Inflammatory macrophage treated with lipopolysaccharide for 1 hour (primary cell): ENCODE data around the gene HNRNPC.
"Not testable (repeated sequence)": the region's sequence is repeated elsewhere in the genome, so short reads cannot be mapped to it uniquely, and the experiment has no call there.

Experiments used
- DNase-seq, 2 donors: peaks; one replicate each; pipeline ENCODE4 v3.0.0-alpha.2; 2020 to 2022

HNRNPC gene

DNA sequence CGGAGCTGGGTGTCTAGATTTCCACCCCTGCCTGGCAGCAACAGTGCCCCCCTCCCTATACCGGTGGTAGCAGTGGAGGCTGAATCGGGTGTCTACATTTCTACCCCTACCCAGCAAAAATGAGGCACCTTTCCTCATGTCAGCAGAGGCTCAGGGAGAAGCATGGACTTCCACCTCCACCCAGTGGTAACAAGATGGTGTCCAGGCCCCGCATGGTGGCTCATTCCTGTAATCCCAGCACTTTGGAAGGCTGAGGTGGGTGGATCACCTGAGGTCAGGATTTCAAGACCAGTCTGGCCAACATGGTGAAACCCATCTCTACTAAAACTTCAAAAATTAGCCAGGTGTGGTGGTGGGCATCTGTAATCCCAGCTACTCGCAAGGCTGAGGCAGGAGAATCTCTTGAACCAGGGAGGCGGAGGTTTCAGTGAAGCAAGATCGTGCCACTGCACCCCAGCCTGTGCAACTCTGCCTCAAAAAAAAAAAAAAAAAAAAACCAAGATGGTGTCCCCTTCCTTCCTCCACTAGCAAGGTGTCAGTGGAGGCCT, 77.9 kb downstream of the HNRNPC start:
- DNase-seq = no peak

DNA sequence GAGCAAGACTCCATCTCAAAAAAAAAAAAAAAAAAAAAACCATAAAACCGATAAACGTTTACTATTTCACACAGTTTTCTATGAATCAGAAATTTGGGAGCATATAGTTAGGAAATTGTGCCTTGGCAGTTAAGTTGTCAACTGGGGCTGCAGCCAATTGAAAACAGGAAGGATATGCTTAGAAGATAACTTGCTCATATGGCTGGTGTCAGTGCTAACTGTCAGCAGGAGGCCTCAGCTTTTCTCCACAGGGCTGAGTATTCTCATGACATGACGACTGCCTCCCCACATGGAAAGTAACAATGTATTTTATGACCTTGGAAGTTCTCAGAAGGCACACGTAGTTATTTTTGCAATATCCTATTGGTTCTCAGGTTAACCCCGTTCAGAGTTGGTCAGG, 83.8 kb downstream of the HNRNPC start:
- no peak for DNase-seq

DNA sequence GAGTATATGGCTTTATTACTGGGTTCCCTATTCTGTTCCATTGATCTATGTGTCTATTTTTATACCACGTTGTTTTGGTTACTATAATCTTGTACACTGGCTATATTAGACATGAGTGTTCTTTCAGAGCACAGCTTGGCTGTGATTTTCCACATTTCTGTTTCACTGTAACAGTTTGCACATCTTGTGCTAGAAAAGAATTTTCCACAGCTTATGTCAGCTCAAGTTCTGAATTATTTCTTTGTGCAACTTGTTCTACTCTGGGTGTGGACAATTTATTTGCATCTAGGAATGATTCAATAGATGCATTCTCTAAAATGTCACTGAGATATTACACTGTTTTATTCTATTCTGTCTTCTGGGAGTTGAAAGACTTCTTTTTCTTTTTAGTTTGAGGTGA, 85.0 kb downstream of the HNRNPC start:
- DNase-seq = no peak

DNA sequence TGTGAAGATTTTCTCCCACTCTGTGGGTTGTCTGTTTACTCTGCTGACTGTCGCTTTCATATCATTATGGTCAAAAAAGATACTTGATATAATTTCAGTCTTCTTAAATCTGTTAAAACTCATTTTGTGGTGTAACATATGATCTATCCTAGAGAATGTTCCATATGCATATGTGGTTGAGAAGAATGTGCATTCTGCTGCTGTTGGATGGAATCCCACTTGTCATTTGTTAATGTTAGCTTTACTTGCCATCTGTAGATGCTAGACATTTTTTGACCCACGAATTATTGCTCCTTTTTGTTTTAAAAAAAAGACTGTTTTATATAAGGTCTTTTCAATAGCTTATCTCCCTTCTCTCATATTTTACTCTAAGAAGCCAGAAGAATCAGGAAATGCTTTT, 87.1 kb downstream of the HNRNPC start:
- DNase-seq = no peak

DNA sequence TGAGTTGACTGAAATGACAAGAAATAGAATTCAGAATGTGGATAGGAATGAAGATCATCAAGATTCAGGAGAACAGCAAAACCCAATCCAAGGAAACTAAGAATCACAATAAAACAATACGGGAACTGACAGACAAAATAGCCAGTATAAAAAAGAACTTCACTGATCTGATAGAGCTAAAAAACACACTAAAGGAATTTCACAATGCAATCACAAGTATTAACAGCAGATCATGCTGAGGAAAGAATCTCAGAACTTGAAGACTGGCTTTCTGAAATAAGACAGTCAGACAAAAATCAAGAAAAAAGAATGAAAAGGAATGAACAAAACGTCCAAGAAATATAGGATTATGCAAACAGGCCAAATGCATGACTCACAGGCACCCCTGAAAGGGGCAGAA, 98.1 kb downstream of the HNRNPC start:
- no peak for DNase-seq

DNA sequence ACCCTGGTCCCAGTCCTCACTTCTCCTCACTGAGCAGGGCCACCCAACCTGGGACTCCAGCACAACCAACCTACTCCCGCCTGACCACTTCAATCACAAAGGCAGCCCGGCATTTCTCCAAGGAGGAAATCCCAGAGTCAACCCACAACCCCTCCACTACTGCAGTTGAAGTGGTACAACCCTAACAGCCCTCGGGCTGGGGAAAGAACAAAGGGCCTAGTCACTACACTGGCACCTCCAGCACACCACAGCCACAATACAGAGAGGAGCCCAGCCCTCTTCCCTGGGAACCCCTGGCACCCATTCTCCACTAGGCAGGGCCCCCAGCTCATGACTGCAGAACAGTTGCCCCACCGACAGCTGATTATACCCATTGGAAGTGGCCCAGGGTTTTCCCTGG, 99.7 kb downstream of the HNRNPC start:
- DNase-seq = no peak

DNA sequence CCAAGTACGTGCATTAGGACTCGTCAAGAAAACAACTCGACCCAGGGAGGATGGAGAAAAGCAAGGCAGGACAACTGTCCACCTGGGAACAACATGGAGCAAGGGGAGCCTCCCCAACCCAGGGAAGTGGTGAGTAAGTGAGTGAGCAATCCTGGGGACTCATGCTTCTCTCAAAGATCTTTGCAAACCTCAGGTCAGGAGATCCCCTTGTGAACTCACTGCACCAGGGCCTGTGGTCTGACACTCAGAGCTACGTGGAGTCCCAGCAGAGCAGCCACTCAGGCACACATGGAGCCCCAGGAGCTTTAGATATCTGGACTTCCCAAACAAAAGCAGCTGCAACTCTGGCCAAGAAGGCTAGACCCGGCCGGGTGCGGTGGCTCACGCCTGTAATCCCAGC, 101.2 kb downstream of the HNRNPC start:
- peak in 1 of 2 donors; percentile 44 for DNase-seq

DNA sequence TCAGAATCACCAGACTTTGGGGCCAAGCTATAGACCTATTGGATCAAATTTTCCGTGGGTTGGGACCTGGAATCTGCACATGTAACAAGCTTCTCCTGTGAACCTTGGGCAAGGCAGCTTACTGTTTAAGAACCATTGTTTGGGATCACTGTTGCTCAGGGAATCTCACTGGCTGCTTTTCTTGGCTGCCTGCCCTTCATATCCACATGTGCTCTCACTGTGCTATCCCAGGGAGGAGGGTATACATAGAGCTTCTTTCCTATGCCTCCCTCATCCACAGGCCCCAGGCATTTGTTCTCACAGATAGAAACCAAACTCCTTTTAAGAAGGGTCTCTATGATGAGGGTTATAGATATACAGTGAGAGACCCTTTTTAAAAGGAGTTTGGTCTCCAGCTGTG, 103.6 kb downstream of the HNRNPC start:
- DNase-seq = not testable (repeated sequence)

DNA sequence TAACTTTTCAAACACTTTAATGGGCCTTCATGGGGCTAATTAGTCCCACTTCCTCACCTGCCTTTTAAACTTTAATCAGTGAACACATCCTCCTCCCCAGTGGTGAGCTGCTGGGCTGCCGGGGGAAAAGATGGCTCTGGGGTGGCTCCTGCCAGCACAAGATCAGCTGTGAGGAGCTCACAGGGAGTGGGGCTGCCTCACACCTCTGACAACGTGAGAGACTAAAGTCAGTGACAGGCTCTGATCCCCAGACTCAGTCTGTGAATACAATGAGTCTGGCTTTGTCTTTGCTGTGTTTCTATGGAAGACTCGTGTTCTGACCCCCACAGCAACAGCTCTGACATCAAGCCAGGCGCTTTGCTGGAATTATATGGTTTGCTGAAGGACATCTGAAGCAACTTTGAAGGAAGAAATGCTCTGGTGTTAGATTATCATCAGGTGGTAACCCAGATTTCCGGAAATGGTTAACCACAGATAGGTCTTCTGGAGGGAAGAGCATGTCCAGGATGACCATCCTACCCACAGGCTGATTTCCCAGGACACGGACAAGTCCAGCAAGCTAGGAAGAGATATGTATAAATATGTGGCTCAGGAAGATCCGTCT, 104.1 kb downstream of the HNRNPC start:
- DNase-seq = not testable (repeated sequence)

DNA sequence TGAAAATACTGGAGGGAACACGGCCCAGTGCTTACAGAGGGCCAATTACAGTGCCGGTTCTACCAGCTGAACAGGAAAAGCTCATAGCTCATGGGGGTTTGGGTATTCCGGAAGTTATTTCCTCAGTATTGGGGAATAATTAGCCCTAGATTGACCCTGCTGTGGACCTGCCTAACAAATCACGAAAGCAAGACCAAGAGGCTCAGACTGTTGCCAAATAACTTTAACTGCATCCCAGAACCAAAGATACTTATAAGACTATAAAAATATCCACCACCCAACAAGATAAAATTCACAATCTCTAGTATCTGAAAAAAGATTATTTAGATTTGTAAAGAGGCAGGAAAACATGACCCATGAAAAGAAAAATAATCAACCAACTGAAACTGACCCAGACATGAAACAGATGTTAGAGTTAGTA, 105.4 kb downstream of the HNRNPC start:
- DNase-seq = no peak

DNA sequence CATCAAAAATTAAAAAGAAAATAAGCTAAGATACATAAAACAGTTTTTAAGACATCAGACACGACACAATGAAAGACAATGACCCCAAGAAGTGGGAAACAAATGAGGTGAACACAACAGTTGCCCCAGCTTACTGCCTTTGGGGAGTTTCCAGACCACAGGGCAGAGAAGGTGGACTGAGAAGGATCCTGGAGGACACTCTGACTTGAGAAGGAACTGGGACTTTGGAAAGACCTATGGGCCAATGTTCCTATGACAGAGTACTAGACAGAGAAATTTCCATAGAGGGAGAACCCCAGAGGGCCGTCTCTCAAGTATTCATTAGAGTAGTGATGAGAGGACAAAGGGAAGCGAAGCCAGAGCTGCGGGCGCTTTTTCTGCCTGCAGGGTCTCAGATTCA, 107.2 kb downstream of the HNRNPC start:
- DNase-seq = peak in 1 of 2 donors; percentile 74

DNA sequence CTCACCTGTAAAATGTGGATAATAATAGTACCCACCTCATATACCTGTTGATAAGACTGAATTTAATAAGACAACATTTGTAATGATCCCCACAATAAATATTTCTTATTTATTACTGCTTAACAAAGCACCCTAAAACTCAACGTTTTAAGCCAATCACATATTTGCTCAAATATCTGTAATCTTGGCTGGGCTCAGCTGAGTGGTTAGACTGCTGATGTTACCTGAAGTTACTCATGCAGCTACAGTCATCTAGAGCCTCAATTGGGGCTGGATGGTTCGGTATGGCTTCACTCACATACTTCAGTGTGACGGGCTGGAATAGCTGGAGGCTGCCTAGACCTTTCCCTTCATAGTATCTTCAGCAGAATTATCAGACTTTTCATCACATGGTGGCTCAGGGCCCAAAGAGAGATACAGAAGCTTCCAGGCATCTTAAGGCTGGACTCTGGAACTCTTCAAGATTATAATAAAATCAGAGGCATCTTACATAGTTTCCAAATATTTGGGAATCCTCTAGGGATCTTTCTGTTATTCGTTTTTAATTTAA, 109.1 kb downstream of the HNRNPC start:
- DNase-seq = no peak
